ENCODE data around the gene DPT. TPM values are rescaled to one million over a fixed set of nuclear protein-coding genes. Genes with fewer than 3 reads are reported as not detected.

DPT gene
- total RNA-seq, 4 donors from 2014 or later, result 0.34 to 65.8 (median 3.4) TPM

DNA sequence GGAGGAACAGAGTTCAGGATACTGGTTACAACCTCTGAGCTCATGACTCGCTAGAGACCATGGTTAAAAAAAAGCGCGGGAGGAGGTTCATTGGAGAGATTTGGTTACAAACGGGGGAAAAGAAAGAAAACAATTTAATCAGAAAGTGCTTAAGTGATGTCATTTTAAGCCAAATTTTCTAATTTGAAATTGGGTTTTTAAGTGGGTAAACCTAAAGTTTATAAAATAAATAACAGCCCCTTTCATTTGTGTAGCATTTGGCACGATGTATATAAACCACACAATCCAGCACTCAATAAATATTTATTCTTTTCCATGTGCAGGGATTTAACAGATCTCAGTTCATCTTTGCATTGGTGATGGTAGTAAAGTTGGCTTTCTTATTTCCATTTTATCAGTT is 7.0 kb upstream of the DPT start:
- intact Hi-C loops (cut with DNase I), result no loop called here
- TF ChIP-seq, protein P1, sequence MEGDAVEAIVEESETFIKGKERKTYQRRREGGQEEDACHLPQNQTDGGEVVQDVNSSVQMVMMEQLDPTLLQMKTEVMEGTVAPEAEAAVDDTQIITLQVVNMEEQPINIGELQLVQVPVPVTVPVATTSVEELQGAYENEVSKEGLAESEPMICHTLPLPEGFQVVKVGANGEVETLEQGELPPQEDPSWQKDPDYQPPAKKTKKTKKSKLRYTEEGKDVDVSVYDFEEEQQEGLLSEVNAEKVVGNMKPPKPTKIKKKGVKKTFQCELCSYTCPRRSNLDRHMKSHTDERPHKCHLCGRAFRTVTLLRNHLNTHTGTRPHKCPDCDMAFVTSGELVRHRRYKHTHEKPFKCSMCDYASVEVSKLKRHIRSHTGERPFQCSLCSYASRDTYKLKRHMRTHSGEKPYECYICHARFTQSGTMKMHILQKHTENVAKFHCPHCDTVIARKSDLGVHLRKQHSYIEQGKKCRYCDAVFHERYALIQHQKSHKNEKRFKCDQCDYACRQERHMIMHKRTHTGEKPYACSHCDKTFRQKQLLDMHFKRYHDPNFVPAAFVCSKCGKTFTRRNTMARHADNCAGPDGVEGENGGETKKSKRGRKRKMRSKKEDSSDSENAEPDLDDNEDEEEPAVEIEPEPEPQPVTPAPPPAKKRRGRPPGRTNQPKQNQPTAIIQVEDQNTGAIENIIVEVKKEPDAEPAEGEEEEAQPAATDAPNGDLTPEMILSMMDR (IDR thresholded peaks at IDR 0.05), result no peak
- TF ChIP-seq POLR2A (IDR thresholded peaks at IDR 0.05), result no peak
- Histone ChIP-seq H3K9me3 (no peaks in the 10 kb centered on the region), H3K4me3 (no peak overlapping the region), H3K4me1 (peaks cover 0 to 17% (median 0%) of the 10 kb centered on the region in 3 donors), H3K36me3 (no peaks in the 10 kb centered on the region), H3K27ac (no peak overlapping the region), H3K27me3 (no peaks in the 10 kb centered on the region)
- 50 to 62% methylated on average over 5 of the region's 5 CpGs for WGBS, 2 donors
- no peak for DNase-seq

DNA sequence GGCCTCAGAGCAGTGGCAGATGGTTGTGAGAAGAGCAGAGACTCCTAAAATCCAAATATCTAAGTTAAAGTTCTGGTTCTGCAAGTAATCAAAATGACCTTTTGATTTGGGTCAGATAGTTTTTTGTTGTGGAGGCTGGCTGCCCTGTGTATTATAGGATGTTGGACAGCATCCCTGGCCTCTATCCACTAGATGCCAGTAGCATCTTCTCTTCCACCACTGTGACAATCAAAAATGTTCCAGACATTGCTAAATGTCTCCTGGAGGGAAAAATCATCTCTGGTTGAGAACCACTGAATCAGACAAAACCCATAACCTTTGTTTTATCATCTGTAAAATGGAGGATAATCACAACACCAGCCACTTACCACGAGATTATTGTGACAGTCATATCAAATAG is 5.9 kb upstream of the DPT start:
- Histone ChIP-seq H3K27me3 (no peaks in the 10 kb centered on the region), H3K9me3 (no peaks in the 10 kb centered on the region), H3K27ac (no peak overlapping the region), H3K36me3 (no peaks in the 10 kb centered on the region), H3K4me3 (no peak overlapping the region), H3K4me1 (peaks cover 0 to 17% (median 0%) of the 10 kb centered on the region in 3 donors)
- TF ChIP-seq, protein P1 (IDR thresholded peaks at IDR 0.05), result no peak
- TF ChIP-seq POLR2A (IDR thresholded peaks at IDR 0.05), result no peak
- intact Hi-C loops (cut with DNase I), result no loop called here
- WGBS, 2 donors, result 63 to 73% methylated on average over 1 of the region's 1 CpG
- DNase-seq, result no peak

DNA sequence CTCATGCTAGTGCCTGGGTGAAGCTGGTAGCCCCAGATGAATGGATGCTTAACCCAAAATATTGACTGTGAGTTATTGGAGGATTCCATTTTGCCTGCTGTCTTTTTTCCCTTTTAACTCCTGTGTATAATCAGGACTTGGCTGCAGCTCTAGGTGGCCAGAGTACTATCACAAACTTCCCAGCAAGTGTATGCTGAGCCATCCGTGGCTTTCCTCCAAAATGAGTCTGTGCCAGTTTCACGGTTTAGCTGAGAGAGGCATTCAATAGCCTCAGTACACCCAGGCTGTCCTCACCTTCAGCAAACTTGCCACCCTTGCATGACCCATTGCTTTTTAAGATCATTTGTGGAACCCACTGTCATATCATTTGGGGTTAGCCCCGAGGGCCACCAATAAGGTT is 5.3 kb upstream of the DPT start:
- H3K36me3 ChIP-seq, result no peaks in the 10 kb centered on the region
- WGBS, 2 donors, result 55 to 75% methylated on average over 2 to 3 of the region's 3 CpGs
- H3K27me3 ChIP-seq, result no peaks in the 10 kb centered on the region
- TF ChIP-seq POLR2A (IDR thresholded peaks at IDR 0.05), result no peak
- TF ChIP-seq, protein P1 (IDR thresholded peaks at IDR 0.05), result no peak
- H3K9me3 ChIP-seq, result no peaks in the 10 kb centered on the region
- DNase-seq, result no peak
- peaks cover 0 to 17% (median 0%) of the 10 kb centered on the region in 3 donors for H3K4me1 ChIP-seq
- H3K4me3 ChIP-seq, result no peak overlapping the region
- intact Hi-C loops (cut with DNase I), result no loop called here
- H3K27ac ChIP-seq, result no peak overlapping the region

DNA sequence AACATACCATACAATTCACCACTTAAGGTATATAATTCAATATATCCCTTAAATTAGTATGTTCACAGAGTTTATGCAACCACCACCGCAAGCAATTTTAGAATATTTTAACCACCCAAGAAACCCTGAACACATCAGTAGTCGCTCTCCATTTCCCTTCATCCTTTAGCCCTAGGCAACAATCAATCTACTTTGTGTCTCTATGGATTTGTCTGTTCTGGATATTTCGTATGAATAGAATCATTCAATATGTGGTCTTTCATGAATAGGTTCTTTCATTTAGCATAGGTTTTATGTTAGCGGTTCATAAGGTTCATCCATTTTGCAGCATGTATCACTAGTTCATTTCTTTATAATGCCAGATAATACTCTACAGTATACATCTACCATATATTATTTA is 4.2 kb upstream of the DPT start:
- WGBS, 2 donors, result 81 to 89% methylated on average over 4 of the region's 4 CpGs
- intact Hi-C loops (cut with DNase I), result no loop called here
- H3K27ac ChIP-seq, result no peak overlapping the region
- peaks cover 0 to 17% (median 0%) of the 10 kb centered on the region in 3 donors for H3K4me1 ChIP-seq
- DNase-seq, result no peak
- TF ChIP-seq POLR2A (IDR thresholded peaks at IDR 0.05), result no peak
- TF ChIP-seq, protein P1 (IDR thresholded peaks at IDR 0.05), result no peak
- no peaks in the 10 kb centered on the region for H3K36me3 ChIP-seq
- no peak overlapping the region for H3K4me3 ChIP-seq
- no peaks in the 10 kb centered on the region for H3K9me3 ChIP-seq
- H3K27me3 ChIP-seq, result no peaks in the 10 kb centered on the region

DNA sequence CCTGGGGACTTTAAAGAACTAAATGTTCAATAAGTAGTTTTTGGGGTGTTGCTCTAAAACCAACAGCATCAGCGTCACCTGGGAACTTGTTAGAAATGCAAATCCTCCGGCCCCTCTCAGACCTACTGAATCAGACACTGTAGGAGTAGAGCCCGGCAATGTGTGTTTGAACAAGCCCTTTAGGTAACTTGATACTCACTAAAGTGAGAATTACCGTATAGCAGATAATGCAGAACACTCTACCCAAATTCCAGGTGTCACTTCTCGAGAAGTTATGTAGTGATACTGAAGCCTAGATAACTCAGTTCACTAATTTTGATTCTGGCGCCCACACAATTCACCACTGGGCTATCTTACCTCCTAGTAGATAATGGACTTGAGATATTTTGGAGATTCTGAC is 3.7 kb upstream of the DPT start:
- no peak for TF ChIP-seq POLR2A (IDR thresholded peaks at IDR 0.05)
- TF ChIP-seq, protein P1 (IDR thresholded peaks at IDR 0.05), result no peak
- Histone ChIP-seq H3K27me3 (no peaks in the 10 kb centered on the region), H3K4me3 (no peak overlapping the region), H3K9me3 (no peaks in the 10 kb centered on the region), H3K27ac (no peak overlapping the region), H3K36me3 (no peaks in the 10 kb centered on the region), H3K4me1 (peaks cover 0 to 12% (median 0%) of the 10 kb centered on the region in 3 donors)
- intact Hi-C loops (cut with DNase I), result no loop called here
- 89 to 91% methylated on average over 6 of the region's 6 CpGs for WGBS, 2 donors
- DNase-seq, result no peak

Measured in esophagus squamous epithelium (tissue), 5 donors.